Astrocyte (in vitro differentiated cells and primary cell): ENCODE measurements around the gene PRRC2C. TPM values are rescaled to one million over a fixed set of nuclear protein-coding genes. Genes with fewer than 3 reads are reported as not detected.

Source experiments
- DNase-seq: peaks from one replicate; pipeline ENCODE4 v3.0.0-alpha.2; 2010; ENCODE audit warnings: low read depth
- FAIRE-seq: peaks from 2 replicates; lab custom pipeline; 2011; peaks lifted over from hg19 to GRCh38; lab: Jason Lieb, UNC
- H2AFZ ChIP-seq: 2 replicates; pipeline ENCODE4 v1.6.0; 2012; ENCODE audit warnings: low read depth, low read length, inconsistent platforms
- H3K27ac ChIP-seq: 2 replicates; pipeline ENCODE4 v1.5.1; 2011; ENCODE audit warnings: low read depth, low read length, inconsistent platforms
- H3K27me3 ChIP-seq: 2 replicates; pipeline ENCODE4 v1.6.0; 2011; ENCODE audit warnings: low read length, inconsistent platforms; ENCODE audit not compliant: insufficient read depth
- H3K36me3 ChIP-seq: 2 replicates; pipeline ENCODE4 v1.5.1; 2011; ENCODE audit warnings: low read length, inconsistent platforms; ENCODE audit not compliant: insufficient read depth
- H3K4me1 ChIP-seq: 2 replicates; pipeline ENCODE4 v1.5.1; 2011; ENCODE audit warnings: low read length, inconsistent platforms; ENCODE audit not compliant: insufficient read depth
- H3K4me2 ChIP-seq: 2 replicates; pipeline ENCODE4 v1.6.0; 2012; ENCODE audit warnings: low read length, inconsistent platforms
- H3K4me3 ChIP-seq: 2 replicates; pipeline ENCODE4 v1.5.1; 2011; ENCODE audit warnings: low read depth, mild to moderate bottlenecking, low read length, inconsistent platforms; ENCODE audit not compliant: insufficient read depth
- H3K79me2 ChIP-seq: 2 replicates; pipeline ENCODE4 v1.6.0; 2012; ENCODE audit warnings: mild to moderate bottlenecking, low read length, inconsistent platforms; ENCODE audit not compliant: insufficient read depth
- H3K9ac ChIP-seq: 2 replicates; pipeline ENCODE4 v1.6.0; 2012; ENCODE audit warnings: mild to moderate bottlenecking, low read length, inconsistent platforms
- H3K9me3 ChIP-seq: 2 replicates; pipeline ENCODE4 v1.5.1; 2012; ENCODE audit warnings: low read depth, mild to moderate bottlenecking, low read length, inconsistent platforms; ENCODE audit not compliant: insufficient read depth
- H4K20me1 ChIP-seq: 2 replicates; pipeline ENCODE4 v1.6.0; 2012; ENCODE audit warnings: low read length, inconsistent platforms; ENCODE audit not compliant: insufficient read depth
- H3K27ac Mint-ChIP-seq: one replicate; pipeline ENCODE4 v1.8.0; 2021; ENCODE audit warnings: mild to moderate bottlenecking, mixed read lengths; ENCODE audit not compliant: unreplicated experiment
- H3K27me3 Mint-ChIP-seq: one replicate; pipeline ENCODE4 v1.8.0; 2021; ENCODE audit warnings: low read depth, mixed read lengths; ENCODE audit not compliant: unreplicated experiment
- H3K36me3 Mint-ChIP-seq: one replicate; pipeline ENCODE4 v1.8.0; 2021; ENCODE audit warnings: low read depth, mixed read lengths; ENCODE audit not compliant: unreplicated experiment
- H3K4me1 Mint-ChIP-seq: one replicate; pipeline ENCODE4 v1.8.0; 2021; ENCODE audit warnings: low read depth, mixed read lengths; ENCODE audit not compliant: unreplicated experiment
- H3K4me3 Mint-ChIP-seq: one replicate; pipeline ENCODE4 v1.8.0; 2021; ENCODE audit warnings: mild to moderate bottlenecking, moderate library complexity, mixed read lengths; ENCODE audit not compliant: unreplicated experiment
- H3K9me3 Mint-ChIP-seq: one replicate; pipeline ENCODE4 v1.8.0; 2021; ENCODE audit warnings: mild to moderate bottlenecking, mixed read lengths; ENCODE audit not compliant: unreplicated experiment
- EZH2 ChIP-seq: IDR thresholded peaks from 2 replicates; pipeline ENCODE4 v1.6.1; 2012; ENCODE audit warnings: mild to moderate bottlenecking, low read length, inconsistent platforms; ENCODE audit not compliant: insufficient read depth
- total RNA-seq: library from RNA; stranded (reverse); gene quantifications from 2 replicates; pipeline ENCODE4 v1.2.1, GENCODE V29; 2021
- TF ChIP-seq, protein P1 (sequence below): IDR thresholded peaks from 2 replicates; pipeline ENCODE4 v1.5.1; 2011; ENCODE audit warnings: low read depth, mild to moderate bottlenecking, inconsistent platforms, low read length, moderate library complexity; ENCODE audit not compliant: insufficient read depth

The PRRC2C gene
- total RNA-seq, 1 donor from 2014 or later = 196 TPM

DNA sequence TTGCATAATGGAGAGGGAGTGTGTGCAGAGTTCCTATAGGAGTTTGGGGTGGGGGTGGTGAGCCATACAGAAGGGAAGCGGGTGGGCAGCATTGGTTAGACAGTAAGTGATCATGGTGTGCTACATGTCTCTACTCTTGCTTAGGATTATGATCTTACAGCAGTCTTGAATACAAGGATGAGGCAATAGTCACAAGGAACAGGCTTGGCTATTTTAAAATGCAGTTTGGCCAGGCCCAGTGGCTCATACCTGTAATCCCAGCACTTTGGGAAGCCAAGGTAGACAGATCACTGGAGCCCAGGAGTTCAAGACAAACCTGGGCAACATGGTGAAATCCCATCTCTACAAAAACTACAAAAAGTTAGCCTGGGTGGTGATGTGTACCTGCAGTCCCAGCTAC, 154.9 kb downstream of the PRRC2C start:
- Mint-ChIP-seq H3K36me3 (no peaks in the 10 kb centered on the region), H3K4me3 (no peak overlapping the region), H3K9me3 (no peaks in the 10 kb centered on the region), H3K4me1 (no peaks in the 10 kb centered on the region), H3K27me3 (peaks cover 5% of the 10 kb centered on the region), H3K27ac (no peak overlapping the region)
- Histone ChIP-seq H2AFZ (no peak overlapping the region), H3K36me3 (no peaks in the 10 kb centered on the region), H4K20me1 (no peaks in the 10 kb centered on the region), H3K79me2 (no peaks in the 10 kb centered on the region), H3K9me3 (no peaks in the 10 kb centered on the region), H3K27me3 (no peaks in the 10 kb centered on the region), H3K4me1 (no peaks in the 10 kb centered on the region), H3K4me3 (no peak overlapping the region), H3K27ac (no peak overlapping the region), H3K9ac (no peak overlapping the region), H3K4me2 (no peak overlapping the region)
- FAIRE-seq (no peak), DNase-seq (no peak)
- no peak for TF ChIP-seq EZH2
- TF ChIP-seq, protein P1, sequence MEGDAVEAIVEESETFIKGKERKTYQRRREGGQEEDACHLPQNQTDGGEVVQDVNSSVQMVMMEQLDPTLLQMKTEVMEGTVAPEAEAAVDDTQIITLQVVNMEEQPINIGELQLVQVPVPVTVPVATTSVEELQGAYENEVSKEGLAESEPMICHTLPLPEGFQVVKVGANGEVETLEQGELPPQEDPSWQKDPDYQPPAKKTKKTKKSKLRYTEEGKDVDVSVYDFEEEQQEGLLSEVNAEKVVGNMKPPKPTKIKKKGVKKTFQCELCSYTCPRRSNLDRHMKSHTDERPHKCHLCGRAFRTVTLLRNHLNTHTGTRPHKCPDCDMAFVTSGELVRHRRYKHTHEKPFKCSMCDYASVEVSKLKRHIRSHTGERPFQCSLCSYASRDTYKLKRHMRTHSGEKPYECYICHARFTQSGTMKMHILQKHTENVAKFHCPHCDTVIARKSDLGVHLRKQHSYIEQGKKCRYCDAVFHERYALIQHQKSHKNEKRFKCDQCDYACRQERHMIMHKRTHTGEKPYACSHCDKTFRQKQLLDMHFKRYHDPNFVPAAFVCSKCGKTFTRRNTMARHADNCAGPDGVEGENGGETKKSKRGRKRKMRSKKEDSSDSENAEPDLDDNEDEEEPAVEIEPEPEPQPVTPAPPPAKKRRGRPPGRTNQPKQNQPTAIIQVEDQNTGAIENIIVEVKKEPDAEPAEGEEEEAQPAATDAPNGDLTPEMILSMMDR = no peak

DNA sequence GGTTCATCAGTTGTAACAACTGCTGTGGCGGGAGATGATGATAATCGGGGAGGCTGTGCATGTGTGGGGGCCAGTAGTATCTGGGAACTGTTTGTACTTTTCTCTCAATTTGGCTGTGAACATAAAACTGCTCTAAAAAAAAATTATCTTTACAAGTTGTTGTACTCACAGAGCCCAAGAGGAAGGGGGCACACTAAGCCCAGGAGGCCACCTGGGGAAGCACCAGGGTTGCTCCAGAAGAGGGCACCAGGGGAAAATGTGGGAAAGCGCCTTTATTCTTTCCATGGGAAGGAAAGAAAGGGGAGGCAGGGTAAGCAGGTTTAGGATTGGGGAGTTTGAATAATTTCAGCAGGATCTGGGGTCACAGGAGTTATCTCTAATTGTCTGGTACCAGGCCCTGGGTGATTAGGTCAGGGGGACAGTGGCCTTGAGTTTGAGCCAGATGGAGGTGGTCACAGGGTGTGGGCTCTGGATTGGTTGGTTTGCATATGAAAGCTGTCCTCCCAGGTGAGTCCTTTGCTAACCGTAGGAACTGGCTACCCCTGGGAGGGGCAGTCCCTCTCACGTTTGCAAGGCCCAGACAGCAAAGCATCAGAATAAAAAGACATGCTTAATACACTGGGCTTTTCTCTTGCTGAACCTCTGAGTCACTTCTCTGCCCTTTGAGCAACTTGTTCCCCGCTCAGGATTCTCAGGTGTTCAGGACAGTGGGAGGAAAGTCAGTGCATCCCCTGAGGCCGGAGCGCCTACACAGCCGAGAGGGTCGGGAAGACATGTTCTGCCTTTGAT, 155.9 kb downstream of the PRRC2C start:
- Mint-ChIP-seq H3K27me3 (peaks cover 5% of the 10 kb centered on the region), H3K4me3 (no peak overlapping the region)

More for the DNA sequence above, 155.9 kb downstream of the PRRC2C start:
- no peaks in the 10 kb centered on the region for H3K9me3 ChIP-seq
- H3K36me3 ChIP-seq = no peaks in the 10 kb centered on the region
- H3K27ac ChIP-seq = no peak overlapping the region
- no peak overlapping the region for H2AFZ ChIP-seq
- no peak for DNase-seq
- no peak overlapping the region for H3K27ac Mint-ChIP-seq
- H3K36me3 Mint-ChIP-seq = no peaks in the 10 kb centered on the region
- no peak overlapping the region for H3K4me2 ChIP-seq
- no peak overlapping the region for H3K4me3 ChIP-seq
- FAIRE-seq = no peak
- H3K79me2 ChIP-seq = no peaks in the 10 kb centered on the region
- no peaks in the 10 kb centered on the region for H3K9me3 Mint-ChIP-seq
- TF ChIP-seq, protein P1 = no peak
- H4K20me1 ChIP-seq = no peaks in the 10 kb centered on the region
- H3K4me1 Mint-ChIP-seq = no peaks in the 10 kb centered on the region
- no peak overlapping the region for H3K9ac ChIP-seq
- no peaks in the 10 kb centered on the region for H3K4me1 ChIP-seq
- no peaks in the 10 kb centered on the region for H3K27me3 ChIP-seq
